Measurements from ENCODE around the gene CACNA1H. TPM values are rescaled to one million over a fixed set of nuclear protein-coding genes. Genes with fewer than 3 reads are reported as not detected.
"Not testable (repeated sequence)": the region's sequence is repeated elsewhere in the genome, so short reads cannot be mapped to it uniquely, and the experiment has no call there.

The CACNA1H gene
- total and polyA plus RNA-seq, 12 donors: 1.7 to 8.7 (median 2.5) TPM

DNA sequence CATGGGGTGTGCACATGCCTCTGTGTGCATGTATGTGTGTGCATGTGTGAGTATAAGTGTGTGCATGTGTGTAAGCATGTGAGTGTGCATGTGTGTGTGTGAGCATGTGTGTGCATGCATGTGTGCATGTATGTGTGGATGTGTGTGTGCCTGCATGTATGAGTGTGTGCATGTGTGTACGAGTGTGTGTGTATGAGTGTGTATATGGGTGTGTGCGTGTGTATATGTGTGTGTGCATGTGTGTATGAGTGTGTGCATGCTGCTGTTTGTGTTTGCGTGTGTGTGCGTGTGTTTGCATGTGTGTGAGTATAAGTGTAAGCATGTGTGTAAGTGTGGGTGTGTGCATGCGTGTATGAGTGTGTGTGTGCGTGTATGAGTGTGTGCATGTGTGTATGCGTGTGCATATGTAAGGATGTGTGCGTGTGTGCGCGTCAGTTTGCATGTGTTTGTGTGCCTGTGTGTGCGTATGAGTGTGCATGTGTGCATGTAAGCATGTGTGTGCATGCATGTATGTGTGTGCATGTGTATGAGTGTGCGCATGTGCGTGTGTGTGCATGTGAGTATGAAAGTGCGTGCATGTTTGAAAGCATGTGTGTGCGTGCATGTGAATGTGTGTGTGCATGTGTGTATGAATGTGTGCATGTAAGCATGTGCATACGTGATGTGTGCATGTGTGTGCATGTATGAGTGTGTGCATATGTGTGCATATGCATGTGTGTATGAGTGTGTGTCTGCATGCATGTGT is 111.6 kb downstream of the CACNA1H start:
- intact Hi-C loops (cut with DNase I): no loop called here
- Histone ChIP-seq H3K27me3 (peaks cover 13 to 49% (median 36%) of the 10 kb centered on the region in 7 donors), H3K27ac (no peak overlapping the region), H3K9me3 (no peaks in the 10 kb centered on the region), H3K4me3 (no peak overlapping the region), H3K36me3 (no peaks in the 10 kb centered on the region), H3K4me1 (no peaks in the 10 kb centered on the region)
- TF ChIP-seq CTCF (IDR thresholded peaks at IDR 0.05): no peak
- 96 to 97% methylated on average over 16 of the region's 16 CpGs for WGBS, 2 donors
- ATAC-seq: no peak
- DNase-seq: no peak

DNA sequence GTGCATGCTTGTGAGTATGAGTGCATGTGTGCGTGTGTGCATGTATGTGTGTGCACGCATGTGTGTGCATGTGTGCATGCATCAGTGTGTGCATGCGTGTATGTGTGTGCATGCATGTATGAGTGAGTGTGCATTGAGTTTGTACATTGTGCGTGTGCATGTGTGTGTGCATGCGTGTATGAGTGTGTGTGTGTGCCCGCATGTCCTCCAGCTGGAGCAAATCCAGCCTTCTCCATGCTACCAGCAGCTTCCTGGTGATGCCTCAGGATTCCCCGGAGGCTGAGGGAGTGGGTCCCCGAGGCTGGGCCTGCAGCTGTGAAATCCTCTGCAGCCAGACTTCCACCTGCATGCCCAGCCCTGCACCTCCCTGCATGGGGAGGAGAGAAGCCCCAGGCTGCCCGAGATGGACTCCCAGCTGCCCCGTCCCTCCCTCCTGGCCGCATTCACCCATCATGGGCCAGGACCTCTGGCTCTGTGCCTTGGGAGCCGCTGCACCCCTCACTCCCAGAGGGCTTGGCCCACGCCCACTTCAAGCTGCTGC is 112.3 kb downstream of the CACNA1H start:
- DNase-seq: no peak
- H3K4me1 ChIP-seq: no peaks in the 10 kb centered on the region

GRCh38 chr16:1265826-1266225 is 112.9 kb downstream of the CACNA1H start:
- H3K36me3 ChIP-seq: no peaks in the 10 kb centered on the region
- DNase-seq: no peak
- no peak for ATAC-seq

More for the DNA sequence above, 112.3 kb downstream of the CACNA1H start:
- no peak overlapping the region for H3K4me3 ChIP-seq
- WGBS, 2 donors: 81 to 86% methylated on average over 13 of the region's 13 CpGs
- ATAC-seq: no peak
- H3K9me3 ChIP-seq: no peaks in the 10 kb centered on the region
- TF ChIP-seq CTCF (IDR thresholded peaks at IDR 0.05): no peak
- no peak overlapping the region for H3K27ac ChIP-seq
- no peaks in the 10 kb centered on the region for H3K36me3 ChIP-seq
- intact Hi-C loops (cut with DNase I): no loop called here
- H3K27me3 ChIP-seq: peaks cover 7 to 46% (median 29%) of the 10 kb centered on the region in 7 donors

DNA sequence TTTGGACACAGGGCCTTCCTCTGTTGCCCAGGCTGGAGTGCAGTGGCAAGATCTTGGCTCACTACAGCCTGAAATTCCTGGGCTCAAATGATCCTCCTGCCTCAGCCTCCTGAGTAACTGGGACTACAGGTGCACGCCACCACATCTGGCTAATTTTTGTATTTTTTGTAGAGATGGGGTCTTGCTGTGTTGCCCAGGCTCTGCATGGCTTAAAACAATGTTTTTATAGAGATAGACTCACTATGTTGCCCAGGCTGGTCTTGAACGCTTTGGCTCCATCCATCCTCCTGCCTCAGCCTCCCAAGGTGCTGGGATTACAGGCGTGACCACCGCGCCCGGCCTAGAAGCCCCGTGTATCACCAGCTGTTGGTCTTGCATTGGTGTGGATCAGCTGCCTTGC is 116.5 kb downstream of the CACNA1H start:
- ATAC-seq; H3K4me3 ChIP-seq; H3K36me3 ChIP-seq; H3K4me1 ChIP-seq; intact Hi-C loops (cut with DNase I); H3K27ac ChIP-seq; H3K9me3 ChIP-seq; DNase-seq: not testable (repeated sequence)
- 93 to 96% methylated on average over 7 of the region's 7 CpGs for WGBS, 2 donors
- H3K27me3 ChIP-seq: peaks cover 0 to 14% (median 0%) of the 10 kb centered on the region in 7 donors

More at GRCh38 chr16:1265826-1266225, 112.9 kb downstream of the CACNA1H start:
- Histone ChIP-seq H3K4me3 (no peak overlapping the region), H3K4me1 (no peaks in the 10 kb centered on the region), H3K9me3 (no peaks in the 10 kb centered on the region), H3K27me3 (peaks cover 4 to 42% (median 25%) of the 10 kb centered on the region in 7 donors), H3K27ac (no peak overlapping the region)
- intact Hi-C loops (cut with DNase I): no loop called here
- TF ChIP-seq CTCF (IDR thresholded peaks at IDR 0.05): no peak
- 90 to 91% methylated on average over 19 of the region's 19 CpGs for WGBS, 2 donors

DNA sequence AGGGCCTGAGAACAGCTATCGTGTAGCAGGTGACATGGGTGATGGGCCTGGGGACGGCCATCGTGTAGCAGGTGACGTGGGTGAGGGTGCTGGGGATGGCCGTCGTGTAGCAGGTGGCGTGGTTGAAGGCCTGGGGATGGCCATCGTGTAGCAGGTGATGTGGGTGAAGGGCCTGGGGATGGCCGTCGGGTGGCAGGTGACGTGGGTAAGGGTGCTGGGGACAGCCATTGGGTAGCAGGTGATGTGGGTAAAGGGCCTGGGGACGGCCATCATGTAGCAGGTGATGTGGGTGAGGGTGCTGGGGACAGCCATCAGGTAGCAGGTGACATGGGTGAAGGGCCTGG is 118.4 kb downstream of the CACNA1H start:
- peaks cover 0 to 19% (median 7%) of the 10 kb centered on the region in 7 donors for H3K27me3 ChIP-seq
- no peak for ATAC-seq
- intact Hi-C loops (cut with DNase I): no loop called here

More for the DNA sequence above, 118.4 kb downstream of the CACNA1H start:
- Histone ChIP-seq H3K27ac (no peak overlapping the region), H3K36me3 (no peaks in the 10 kb centered on the region), H3K4me3 (no peak overlapping the region), H3K4me1 (peaks cover 0 to 7% (median 3%) of the 10 kb centered on the region in 9 donors), H3K9me3 (no peaks in the 10 kb centered on the region)
- no peak for TF ChIP-seq CTCF (IDR thresholded peaks at IDR 0.05)
- no peak for DNase-seq
- WGBS, 2 donors: 74 to 78% methylated on average over 12 of the region's 12 CpGs
